ENCODE data around the gene KRT23. TPM values are rescaled to one million over a fixed set of nuclear protein-coding genes. Genes with fewer than 3 reads are reported as not detected.

Gene KRT23, protein sequence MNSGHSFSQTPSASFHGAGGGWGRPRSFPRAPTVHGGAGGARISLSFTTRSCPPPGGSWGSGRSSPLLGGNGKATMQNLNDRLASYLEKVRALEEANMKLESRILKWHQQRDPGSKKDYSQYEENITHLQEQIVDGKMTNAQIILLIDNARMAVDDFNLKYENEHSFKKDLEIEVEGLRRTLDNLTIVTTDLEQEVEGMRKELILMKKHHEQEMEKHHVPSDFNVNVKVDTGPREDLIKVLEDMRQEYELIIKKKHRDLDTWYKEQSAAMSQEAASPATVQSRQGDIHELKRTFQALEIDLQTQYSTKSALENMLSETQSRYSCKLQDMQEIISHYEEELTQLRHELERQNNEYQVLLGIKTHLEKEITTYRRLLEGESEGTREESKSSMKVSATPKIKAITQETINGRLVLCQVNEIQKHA
- 0.36 and 0.59 TPM in 2 replicates for total RNA-seq

DNA sequence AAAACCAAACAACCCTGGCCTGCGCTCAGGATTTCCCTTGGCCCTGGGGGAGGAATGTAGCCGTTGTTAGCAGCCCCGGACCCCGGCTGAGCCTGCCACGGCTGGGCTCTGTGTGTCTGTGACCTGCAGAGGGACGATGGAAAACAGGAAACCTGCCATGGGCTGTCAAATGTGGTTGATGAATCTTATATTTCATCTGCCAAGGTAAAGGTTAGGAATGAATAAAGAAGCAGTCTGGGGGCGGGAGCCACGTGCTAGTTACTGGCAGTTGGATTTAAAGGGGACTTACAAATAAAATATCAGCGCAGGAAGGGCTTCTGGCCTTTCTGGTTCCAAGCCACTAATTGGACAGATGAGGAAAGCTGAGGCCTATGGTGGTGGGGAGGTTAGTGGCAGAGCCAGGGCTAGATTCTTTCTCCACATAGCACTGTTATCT is at the start of gene KRT23:
Gene KRT23, minus strand, starts transcription at position 263 of the 436 bp plus-strand sequence. CDS start 1,043 bp downstream, outside the sequence.
- Histone ChIP-seq H4K20me1 (ENCODE audit: insufficient read depth, low read length) (no peaks in the 10 kb centered on the region), H3K4me3 (ENCODE audit: insufficient read depth, low read length) (no peak within 1 kb of the TSS), H3K9me3 (ENCODE audit: low read depth, low read length) (no peaks in the 10 kb centered on the region), H2AFZ (ENCODE audit: low read length) (peak within 1 kb of the TSS; percentile 32), H3K36me3 (ENCODE audit: insufficient read depth, low read length) (no peaks in the 10 kb centered on the region), H3K4me1 (ENCODE audit: insufficient read depth, low read length) (peaks cover 35% of the 10 kb centered on the region), H3K4me2 (ENCODE audit: insufficient read depth, low read length) (no peak within 1 kb of the TSS), H3K27me3 (ENCODE audit: insufficient read depth, low read length) (no peaks in the 10 kb centered on the region), H3K27ac (ENCODE audit: low read depth, low read length) (peak within 1 kb of the TSS; percentile 76), H3K79me2 (ENCODE audit: insufficient read depth, low read length) (no peaks in the 10 kb centered on the region)
- DNase-seq (ENCODE audit: insufficient read length, low spot score, missing footprints) = peak; percentile 59
- TF ChIP-seq, protein P1, sequence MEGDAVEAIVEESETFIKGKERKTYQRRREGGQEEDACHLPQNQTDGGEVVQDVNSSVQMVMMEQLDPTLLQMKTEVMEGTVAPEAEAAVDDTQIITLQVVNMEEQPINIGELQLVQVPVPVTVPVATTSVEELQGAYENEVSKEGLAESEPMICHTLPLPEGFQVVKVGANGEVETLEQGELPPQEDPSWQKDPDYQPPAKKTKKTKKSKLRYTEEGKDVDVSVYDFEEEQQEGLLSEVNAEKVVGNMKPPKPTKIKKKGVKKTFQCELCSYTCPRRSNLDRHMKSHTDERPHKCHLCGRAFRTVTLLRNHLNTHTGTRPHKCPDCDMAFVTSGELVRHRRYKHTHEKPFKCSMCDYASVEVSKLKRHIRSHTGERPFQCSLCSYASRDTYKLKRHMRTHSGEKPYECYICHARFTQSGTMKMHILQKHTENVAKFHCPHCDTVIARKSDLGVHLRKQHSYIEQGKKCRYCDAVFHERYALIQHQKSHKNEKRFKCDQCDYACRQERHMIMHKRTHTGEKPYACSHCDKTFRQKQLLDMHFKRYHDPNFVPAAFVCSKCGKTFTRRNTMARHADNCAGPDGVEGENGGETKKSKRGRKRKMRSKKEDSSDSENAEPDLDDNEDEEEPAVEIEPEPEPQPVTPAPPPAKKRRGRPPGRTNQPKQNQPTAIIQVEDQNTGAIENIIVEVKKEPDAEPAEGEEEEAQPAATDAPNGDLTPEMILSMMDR (IDR thresholded peaks at IDR 0.05; ENCODE audit: extremely low read depth, low read depth, low read length) = no peak

DNA sequence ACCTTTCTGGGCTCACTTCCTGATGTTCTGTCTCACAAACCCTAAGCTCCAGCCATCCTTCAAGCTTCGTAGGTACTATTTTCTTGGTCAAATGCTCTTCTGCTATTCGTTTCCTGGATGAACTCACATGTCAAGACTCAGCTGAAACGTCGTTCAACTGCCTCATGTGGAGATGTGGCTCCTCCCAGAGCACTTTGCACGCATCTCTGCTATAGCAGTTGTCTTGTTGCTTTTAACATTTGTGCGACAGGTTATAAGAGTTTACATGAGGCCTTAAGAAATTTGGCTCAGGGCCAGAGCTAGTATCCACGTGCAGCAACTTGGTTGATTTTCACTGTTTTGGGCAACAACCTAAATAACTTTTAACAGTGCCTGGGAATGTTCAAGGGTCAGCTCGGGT is 49.5 kb upstream of the KRT23 start:
- Histone ChIP-seq H3K4me1 (ENCODE audit: insufficient read depth, low read length) (no peaks in the 10 kb centered on the region), H3K4me2 (ENCODE audit: insufficient read depth, low read length) (no peak overlapping the region), H3K79me2 (ENCODE audit: insufficient read depth, low read length) (no peaks in the 10 kb centered on the region), H3K27ac (ENCODE audit: low read depth, low read length) (no peak overlapping the region), H4K20me1 (ENCODE audit: insufficient read depth, low read length) (no peaks in the 10 kb centered on the region), H3K4me3 (ENCODE audit: insufficient read depth, low read length) (no peak overlapping the region), H3K36me3 (ENCODE audit: insufficient read depth, low read length) (no peaks in the 10 kb centered on the region), H3K27me3 (ENCODE audit: insufficient read depth, low read length) (no peaks in the 10 kb centered on the region), H2AFZ (ENCODE audit: low read length) (no peak overlapping the region), H3K9me3 (ENCODE audit: low read depth, low read length) (no peaks in the 10 kb centered on the region)
- DNase-seq (ENCODE audit: insufficient read length, low spot score, missing footprints) = no peak
- TF ChIP-seq, protein P1 (IDR thresholded peaks at IDR 0.05; ENCODE audit: extremely low read depth, low read depth, low read length) = no peak

DNA sequence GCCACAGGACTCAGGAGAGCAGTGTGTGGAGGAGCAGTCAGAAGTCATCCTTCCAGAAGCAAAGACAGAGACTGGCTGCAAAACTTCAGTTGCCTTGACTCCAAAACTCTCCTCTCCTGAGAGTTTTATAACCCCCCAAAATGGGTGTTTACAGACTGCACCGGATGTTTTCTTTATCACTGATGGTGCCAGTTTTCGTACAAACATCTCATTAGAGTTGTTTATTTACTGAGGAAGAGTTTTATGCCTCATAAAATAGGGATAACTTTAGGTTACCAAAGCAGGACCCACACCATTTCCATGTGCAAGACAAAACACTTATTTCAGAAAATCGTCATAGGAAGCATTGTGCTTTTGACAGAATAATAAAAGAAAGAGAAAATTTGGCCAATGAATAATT is 46.8 kb upstream of the KRT23 start, which contains the start of gene KRT40:
Gene KRT40, minus strand, starts transcription at position 101 of the 400 bp plus-strand sequence. Its CDS starts 53 bp downstream, at position 48.
- Histone ChIP-seq H3K4me3 (ENCODE audit: insufficient read depth, low read length) (no peak within 1 kb of the TSS), H4K20me1 (ENCODE audit: insufficient read depth, low read length) (no peaks in the 10 kb centered on the region), H3K4me2 (ENCODE audit: insufficient read depth, low read length) (no peak within 1 kb of the TSS), H3K27ac (ENCODE audit: low read depth, low read length) (no peak within 1 kb of the TSS), H3K36me3 (ENCODE audit: insufficient read depth, low read length) (no peaks in the 10 kb centered on the region), H2AFZ (ENCODE audit: low read length) (peak within 1 kb of the TSS; percentile 40), H3K4me1 (ENCODE audit: insufficient read depth, low read length) (peaks cover 9% of the 10 kb centered on the region), H3K9me3 (ENCODE audit: low read depth, low read length) (no peaks in the 10 kb centered on the region), H3K79me2 (ENCODE audit: insufficient read depth, low read length) (no peaks in the 10 kb centered on the region), H3K27me3 (ENCODE audit: insufficient read depth, low read length) (no peaks in the 10 kb centered on the region)
- TF ChIP-seq, protein P1 (IDR thresholded peaks at IDR 0.05; ENCODE audit: extremely low read depth, low read depth, low read length) = no peak
- no peak for DNase-seq (ENCODE audit: insufficient read length, low spot score, missing footprints)

DNA sequence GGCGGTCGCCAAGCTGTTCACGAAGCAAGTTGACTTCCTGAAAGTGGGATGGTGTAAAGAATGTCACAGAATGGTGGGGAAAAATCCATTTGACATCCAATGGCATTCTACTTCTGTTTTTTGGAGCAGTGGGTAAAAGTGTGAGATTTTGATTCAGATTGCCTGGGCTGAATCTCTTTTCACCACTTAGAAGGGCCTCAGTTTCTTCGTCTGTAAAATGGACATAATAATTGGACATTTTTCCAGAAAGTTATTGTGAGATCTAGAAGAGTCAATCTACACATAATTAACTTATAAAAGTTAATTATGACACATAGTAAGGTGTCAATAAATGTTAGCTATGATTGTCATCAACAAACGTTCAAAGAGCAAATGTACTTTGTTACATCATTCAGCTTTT is 43.7 kb upstream of the KRT23 start:
- no peaks in the 10 kb centered on the region for H3K79me2 ChIP-seq (ENCODE audit: insufficient read depth, low read length)
- no peak overlapping the region for H3K27ac ChIP-seq (ENCODE audit: low read depth, low read length)

More for the DNA sequence above, 43.7 kb upstream of the KRT23 start:
- Histone ChIP-seq H3K27me3 (ENCODE audit: insufficient read depth, low read length) (no peaks in the 10 kb centered on the region), H4K20me1 (ENCODE audit: insufficient read depth, low read length) (no peaks in the 10 kb centered on the region), H3K9me3 (ENCODE audit: low read depth, low read length) (no peaks in the 10 kb centered on the region), H3K4me3 (ENCODE audit: insufficient read depth, low read length) (no peak overlapping the region), H3K4me2 (ENCODE audit: insufficient read depth, low read length) (peak overlapping the region; percentile 28), H3K4me1 (ENCODE audit: insufficient read depth, low read length) (peaks cover 9% of the 10 kb centered on the region), H3K36me3 (ENCODE audit: insufficient read depth, low read length) (no peaks in the 10 kb centered on the region), H2AFZ (ENCODE audit: low read length) (peak overlapping the region; percentile 58)
- DNase-seq (ENCODE audit: insufficient read length, low spot score, missing footprints) = no peak
- TF ChIP-seq, protein P1 (IDR thresholded peaks at IDR 0.05; ENCODE audit: extremely low read depth, low read depth, low read length) = no peak

Measured in osteoblast (primary cell).